Bone marrow (tissue), 2 donors: ENCODE data around the gene TBC1D32.
"Not testable (repeated sequence)": the region's sequence is repeated elsewhere in the genome, so short reads cannot be mapped to it uniquely, and the experiment has no call there.

Source experiments
- DNase-seq, 2 donors: peaks; one replicate each; lab custom pipeline; 2025; lab: John Stamatoyannopoulos, UW

TBC1D32 gene

GRCh38 chr6:121110733-121111132 lies 223.5 kb downstream of the TBC1D32 start:
- no peak for DNase-seq

GRCh38 chr6:121106962-121107361 lies 227.3 kb downstream of the TBC1D32 start:
- no peak for DNase-seq

GRCh38 chr6:121105461-121105860 lies 228.8 kb downstream of the TBC1D32 start:
- DNase-seq = no peak

- no peak for DNase-seq
These were observed 240.4 kb downstream of the TBC1D32 start for GRCh38 chr6:121093928-121094327.

GRCh38 chr6:121090492-121090891 lies 243.8 kb downstream of the TBC1D32 start:
- DNase-seq = no peak

- DNase-seq = no peak
These were observed 247.4 kb downstream of the TBC1D32 start for GRCh38 chr6:121086876-121087275.

GRCh38 chr6:121076119-121076518 lies 258.2 kb downstream of the TBC1D32 start:
- no peak for DNase-seq

GRCh38 chr6:121068749-121069148 lies 265.5 kb downstream of the TBC1D32 start:
- DNase-seq = not testable (repeated sequence)

GRCh38 chr6:121067381-121067780 lies 266.9 kb downstream of the TBC1D32 start:
- no peak for DNase-seq

GRCh38 chr6:121064345-121064744 lies 269.9 kb downstream of the TBC1D32 start:
- no peak for DNase-seq

GRCh38 chr6:121055572-121056163 lies 278.6 kb downstream of the TBC1D32 start:
- DNase-seq = peak in 1 of 2 donors; percentile 7

- DNase-seq = not testable (repeated sequence)
These were observed 285.7 kb downstream of the TBC1D32 start for GRCh38 chr6:121048593-121048992.

- DNase-seq = not testable (repeated sequence)
These were observed 289.4 kb downstream of the TBC1D32 start for GRCh38 chr6:121044905-121045304.

- DNase-seq = not testable (repeated sequence)
These were observed 290.6 kb downstream of the TBC1D32 start for GRCh38 chr6:121043706-121044105.

- DNase-seq = not testable (repeated sequence)
These were observed 291.1 kb downstream of the TBC1D32 start for GRCh38 chr6:121043211-121043610.

GRCh38 chr6:121042766-121043165 lies 291.5 kb downstream of the TBC1D32 start:
- DNase-seq = no peak

- DNase-seq = no peak
These were observed 293.4 kb downstream of the TBC1D32 start for GRCh38 chr6:121040831-121041230.

GRCh38 chr6:121033091-121033490 lies 301.2 kb downstream of the TBC1D32 start:
- no peak for DNase-seq

- no peak for DNase-seq
These were observed 301.8 kb downstream of the TBC1D32 start for GRCh38 chr6:121032268-121033006.
